Stimulated activated CD8-positive, alpha-beta memory T cell treated with anti-CD3 and anti-CD28 coated beads, Interleukin-7, amount 100 ng/mL, for 4 hours (primary cell): ENCODE measurements around the gene DGKD.

Source experiments
- DNase-seq, 2 donors: peaks; one replicate each; pipeline ENCODE4 v3.0.0-alpha.2; 2020; ENCODE audit warnings: low read depth in 2 of 2

The DGKD gene

GRCh38 chr2:233445152-233445830 is 91.0 kb downstream of the DGKD start:
- no peak for DNase-seq

DNA sequence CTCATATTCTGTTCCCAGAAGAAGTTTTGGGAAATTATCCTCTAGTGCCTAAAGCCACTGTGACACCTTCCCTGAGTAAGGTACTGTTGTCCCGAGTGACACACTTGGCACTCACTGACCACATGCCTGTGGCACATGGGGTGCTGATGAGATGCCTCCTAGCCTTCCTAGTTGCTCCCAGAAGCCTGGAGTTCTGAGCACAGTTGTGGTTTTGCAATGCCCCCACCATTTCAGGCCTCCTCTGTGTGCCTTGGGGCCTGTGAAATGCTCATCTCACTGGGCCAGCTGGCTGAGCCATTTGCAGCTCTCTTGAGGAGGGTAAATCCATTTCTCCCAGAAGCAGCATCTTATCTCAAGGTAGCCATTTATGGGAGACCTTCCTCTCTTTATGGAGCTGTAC is 91.8 kb downstream of the DGKD start:
- no peak for DNase-seq

- DNase-seq: no peak
These were observed 92.5 kb downstream of the DGKD start for GRCh38 chr2:233446606-233447305.

- no peak for DNase-seq
These were observed 93.4 kb downstream of the DGKD start for GRCh38 chr2:233447506-233448219.

DNA sequence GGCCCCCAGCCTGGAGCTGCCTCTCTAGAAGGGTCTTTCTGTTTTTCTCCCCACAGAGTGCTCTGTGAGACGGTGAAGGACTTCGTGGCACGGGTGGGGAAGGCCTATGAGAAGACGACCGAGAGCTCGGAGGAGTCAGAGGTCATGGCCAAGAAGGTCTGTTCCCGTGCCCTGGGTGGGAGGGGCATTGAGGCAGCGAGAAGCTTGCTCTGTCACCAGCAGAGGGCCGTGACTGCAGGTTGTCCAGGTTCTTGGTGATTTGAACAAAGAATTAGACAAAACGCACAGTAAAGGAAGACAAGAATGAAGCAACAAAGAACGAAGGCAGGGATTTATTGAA is 93.9 kb downstream of the DGKD start:
- no peak for DNase-seq

DNA sequence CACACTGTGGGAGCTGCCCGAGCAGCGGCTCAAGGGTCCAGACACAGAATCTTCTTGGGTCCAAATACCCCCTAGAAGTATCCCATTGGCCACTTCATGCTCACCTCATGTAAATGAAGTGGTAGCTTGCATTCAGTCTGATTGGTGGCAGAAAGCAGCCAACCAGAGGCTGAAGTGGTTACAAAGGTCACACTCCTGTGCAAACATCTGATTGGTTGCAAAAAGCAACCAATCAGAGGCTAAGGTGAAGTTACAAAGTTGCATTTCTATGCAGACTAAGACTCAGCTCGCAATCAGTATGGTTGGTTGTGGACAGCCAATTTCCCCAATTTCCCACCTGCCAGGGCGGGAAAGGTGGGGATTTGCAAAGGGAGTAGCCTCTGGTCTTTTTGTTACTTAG is 94.3 kb downstream of the DGKD start:
- DNase-seq: no peak

DNA sequence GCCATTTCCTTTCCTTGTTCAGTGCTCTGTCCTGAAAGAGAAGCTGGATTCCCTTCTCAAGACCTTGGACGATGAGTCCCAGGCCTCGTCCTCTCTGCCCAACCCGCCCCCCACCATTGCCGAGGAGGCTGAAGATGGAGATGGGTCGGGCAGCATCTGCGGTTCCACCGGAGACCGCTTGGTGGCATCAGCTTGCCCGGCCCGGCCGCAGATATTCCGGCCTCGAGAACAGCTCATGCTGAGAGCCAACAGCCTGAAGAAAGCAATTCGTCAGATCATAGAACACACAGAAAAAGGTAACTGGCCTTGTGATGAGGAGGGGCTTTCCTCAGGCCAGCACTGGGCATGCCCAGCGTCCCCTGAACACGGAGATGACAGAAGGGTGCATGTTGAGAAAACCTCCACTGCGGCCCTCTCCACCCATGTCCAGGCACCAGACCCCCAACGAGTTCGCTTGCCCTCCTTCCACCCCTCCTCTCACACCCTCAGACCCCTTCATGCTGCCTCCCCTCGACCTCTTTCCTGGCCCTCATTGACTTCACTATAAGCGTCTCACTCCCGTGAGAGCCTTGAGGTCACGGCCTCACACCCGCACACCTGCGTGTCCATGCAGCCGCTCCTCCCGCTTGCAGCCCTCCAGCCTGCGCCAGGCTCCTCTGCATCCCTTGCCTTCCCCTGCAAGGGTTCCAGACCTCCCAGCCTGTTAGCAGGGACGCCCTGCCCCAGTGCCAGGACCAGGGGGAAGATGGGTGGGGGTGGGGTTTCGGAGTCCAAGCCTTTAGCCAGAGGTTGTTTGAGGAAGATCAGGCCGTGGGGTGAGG is 95.0 kb downstream of the DGKD start:
- DNase-seq: no peak

DNA sequence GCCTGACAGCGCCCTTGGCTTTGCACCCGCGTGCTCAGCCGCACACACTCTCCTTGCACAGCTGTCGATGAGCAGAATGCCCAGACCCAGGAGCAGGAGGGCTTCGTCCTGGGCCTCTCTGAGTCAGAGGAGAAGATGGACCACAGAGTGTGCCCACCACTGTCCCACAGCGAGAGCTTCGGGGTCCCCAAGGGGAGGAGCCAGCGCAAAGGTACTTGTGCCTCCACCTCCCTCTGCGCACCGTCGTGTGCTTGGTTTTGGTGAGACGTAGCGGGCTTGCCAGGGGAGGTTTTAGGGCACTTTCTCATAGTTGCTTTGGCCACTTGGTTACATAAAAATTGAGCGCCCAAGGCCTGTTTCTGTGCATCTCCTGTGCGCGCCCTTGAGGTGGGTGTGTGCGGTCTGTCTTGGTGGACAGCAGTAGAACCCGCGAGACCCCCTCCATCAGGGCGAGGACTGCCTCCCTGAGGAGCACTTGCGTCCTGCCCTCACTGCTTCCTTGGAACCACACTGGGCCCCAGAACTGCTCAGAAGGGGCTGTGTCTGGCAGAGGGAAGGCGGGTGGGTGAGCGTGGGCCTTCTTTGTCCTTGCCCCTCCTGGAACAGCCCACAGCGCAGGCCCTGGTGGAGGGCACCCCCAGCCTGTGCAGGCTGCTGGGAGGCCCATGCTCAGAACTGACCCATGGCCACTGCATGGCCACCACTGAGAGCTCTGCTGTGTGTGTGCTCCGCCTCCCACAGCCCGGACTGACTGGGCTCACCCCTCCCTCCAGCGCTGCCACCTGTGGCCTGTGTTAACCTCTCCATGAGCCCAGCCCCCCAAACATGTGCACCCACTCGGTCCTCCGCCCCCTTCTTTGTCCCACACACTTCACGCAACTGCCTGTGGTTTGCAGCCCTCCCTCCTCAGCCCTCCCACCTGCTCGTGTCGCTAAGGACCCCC is 95.9 kb downstream of the DGKD start:
- no peak for DNase-seq

GRCh38 chr2:233450864-233451575 is 96.7 kb downstream of the DGKD start:
- no peak for DNase-seq

- DNase-seq: no peak
These were observed 97.7 kb downstream of the DGKD start for GRCh38 chr2:233451950-233452349.

GRCh38 chr2:233453111-233453915 is 99.0 kb downstream of the DGKD start:
- no peak for DNase-seq

- no peak for DNase-seq
These were observed 99.6 kb downstream of the DGKD start for GRCh38 chr2:233453916-233454315.

GRCh38 chr2:233455006-233455405 is 100.7 kb downstream of the DGKD start:
- DNase-seq: no peak

DNA sequence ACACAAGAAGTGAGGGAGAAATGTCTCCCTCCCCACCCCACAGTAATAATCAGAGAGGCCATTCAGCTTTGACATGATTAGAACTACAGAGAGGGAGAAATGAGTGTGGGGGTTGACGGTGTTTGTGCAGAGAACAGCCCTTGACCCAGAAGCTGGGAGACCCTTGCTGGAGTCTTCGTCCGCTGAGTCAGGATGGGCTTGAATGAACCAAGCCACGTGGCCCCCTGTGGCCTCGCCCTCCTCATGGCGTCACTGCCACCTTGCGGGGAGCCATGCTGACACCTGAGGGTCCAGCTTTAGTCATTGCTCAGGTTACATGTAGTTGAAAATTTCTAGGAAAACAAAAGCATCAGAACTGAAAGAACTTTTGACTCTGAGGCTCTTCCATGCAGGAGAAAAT is 101.2 kb downstream of the DGKD start:
- DNase-seq: no peak

DNA sequence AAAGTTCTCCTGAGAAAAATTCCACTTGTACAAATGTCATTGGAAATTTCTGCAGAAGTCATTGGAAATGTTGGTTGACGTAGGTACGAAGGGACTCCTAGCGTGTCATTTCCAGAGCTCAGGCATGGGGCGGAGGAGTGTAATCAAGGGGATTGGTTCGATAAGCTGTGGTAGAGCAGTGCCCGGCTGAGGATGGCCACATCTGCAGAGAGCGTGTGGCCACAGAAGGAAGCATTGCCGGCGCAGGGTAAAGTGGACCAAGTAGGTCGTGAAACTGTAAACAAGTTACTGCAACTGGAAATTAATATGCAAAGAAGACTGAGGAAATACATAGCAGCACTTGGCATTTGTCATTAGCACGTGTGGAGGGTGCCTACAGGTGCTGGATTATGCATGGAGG is 101.8 kb downstream of the DGKD start:
- no peak for DNase-seq

DNA sequence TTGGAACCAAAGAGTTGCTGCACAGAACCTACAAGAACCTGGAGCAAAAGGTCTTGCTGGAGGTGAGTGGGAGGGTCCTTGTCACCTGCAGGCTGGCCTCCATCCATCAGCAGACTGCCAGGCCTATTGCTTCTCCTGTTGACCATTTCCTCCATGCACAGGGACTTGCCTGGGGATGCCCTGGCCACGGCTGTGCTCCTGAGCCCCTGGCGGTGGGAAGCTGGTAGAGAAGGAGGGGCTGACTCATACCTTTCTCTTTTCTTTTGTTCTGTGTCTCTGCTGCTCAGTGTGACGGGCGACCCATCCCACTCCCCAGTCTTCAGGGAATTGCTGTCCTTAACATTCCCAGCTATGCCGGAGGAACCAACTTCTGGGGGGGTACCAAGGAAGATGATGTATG is 102.6 kb downstream of the DGKD start:
- DNase-seq: no peak

DNA sequence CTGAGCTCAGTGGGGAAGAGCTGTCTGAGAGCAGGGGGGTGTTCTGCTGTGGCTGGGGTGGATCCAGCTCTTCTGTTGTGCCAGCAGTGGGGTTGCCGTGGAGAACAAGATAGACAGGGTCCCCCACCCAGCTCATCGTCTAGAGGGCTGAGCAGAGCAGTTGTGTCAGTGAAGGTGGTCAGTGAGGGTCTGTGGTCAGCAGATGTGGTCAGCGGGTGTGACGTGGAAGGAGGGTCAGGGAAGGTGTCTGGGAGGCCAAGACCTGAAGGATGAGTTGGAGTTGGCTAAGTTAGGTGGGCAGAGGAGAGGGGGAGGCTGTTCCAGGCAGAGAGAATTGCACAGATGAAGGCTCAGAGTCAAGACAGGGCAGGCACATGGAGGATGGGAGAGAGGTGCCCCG is 103.1 kb downstream of the DGKD start:
- DNase-seq: no peak

- DNase-seq: no peak
These were observed 103.8 kb downstream of the DGKD start for GRCh38 chr2:233458031-233458610.

- DNase-seq: no peak
These were observed 104.5 kb downstream of the DGKD start for GRCh38 chr2:233458826-233459225.
